GM15510 (cell line): Measurements from ENCODE around the gene JAG1.

Experiments
- POLR2A ChIP-seq: IDR thresholded peaks from 3 replicates; pipeline ENCODE4 v1.6.1; 2011; ENCODE audit warnings: borderline replicate concordance; ENCODE audit not compliant: insufficient read length; ENCODE audit errors: extremely low read depth

JAG1 gene

DNA sequence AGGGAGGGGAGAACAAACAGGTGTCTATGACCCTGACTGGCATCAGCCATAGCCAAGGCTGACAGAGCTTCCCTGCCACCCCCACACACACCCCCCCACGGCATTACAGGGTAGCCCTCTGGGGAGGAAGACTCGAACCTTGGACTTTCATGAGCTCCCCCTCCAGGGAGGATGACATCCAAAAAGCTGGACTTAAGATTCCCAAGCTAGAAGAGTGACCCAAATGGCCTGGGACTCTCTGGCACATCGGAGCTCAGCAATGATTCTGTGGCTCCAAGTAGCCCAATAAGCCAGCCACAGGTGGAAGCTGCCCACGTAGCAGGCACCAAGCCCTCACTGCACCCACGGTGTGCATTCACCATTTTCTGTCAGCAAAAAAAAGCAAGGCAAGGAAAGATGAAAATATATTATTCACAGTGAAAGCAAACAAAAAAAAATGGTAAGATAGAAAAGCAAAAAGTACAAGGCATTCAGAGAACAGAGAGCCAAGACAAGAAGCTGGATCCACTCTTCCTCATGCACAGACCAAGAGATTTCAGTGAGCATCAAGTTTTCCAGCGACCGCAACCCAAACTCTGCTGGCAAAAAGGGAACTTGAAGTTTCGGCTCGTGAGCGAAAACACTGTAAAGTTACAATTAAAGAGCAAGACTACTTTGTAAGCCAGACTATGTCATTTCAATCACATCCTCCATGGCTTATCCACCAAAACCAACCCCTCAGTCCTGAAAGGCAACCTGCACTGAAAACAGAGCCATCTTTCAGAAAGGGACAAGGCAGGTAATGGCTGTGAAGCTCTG, 10.9 kb downstream of the JAG1 start:
- no peak for TF ChIP-seq POLR2A

DNA sequence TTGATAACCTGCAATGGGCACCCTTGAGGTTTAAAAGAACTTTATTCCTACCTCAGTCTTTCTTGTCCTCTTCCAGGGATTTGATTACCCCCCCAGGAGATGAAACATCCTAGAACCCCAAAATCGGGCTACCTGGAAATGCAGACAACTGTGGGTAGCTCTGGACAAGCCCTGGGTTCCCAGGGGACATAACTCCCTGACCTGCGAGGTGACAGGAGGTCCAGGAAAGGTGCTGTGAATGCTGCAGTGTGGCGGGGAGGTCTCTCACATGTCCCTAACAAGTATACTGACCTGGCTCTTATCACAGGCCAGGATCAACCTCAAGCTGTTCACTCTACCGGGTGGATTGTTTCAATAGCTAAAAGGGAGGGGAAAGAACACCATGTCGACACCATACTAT, 11.6 kb downstream of the JAG1 start:
- no peak for TF ChIP-seq POLR2A

DNA sequence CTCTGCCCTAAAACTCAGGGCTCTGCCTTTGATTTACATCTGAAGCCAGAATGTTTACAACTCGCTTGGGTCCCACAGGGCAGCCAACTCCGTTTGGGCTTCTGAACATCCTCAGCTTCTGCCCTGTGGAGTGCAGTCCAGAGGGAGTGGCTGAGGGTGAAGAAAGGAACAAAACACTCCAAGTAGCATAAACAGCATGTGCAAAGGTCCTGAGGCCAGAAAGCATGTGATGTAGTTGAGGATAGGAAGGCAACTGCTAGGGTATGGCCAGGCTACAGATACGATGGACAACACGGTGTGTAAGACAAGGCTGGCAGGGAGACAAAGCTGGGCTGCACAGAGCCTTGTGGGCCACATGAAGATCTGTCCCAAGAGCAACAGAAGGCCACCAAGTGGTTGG, 12.5 kb downstream of the JAG1 start:
- no peak for TF ChIP-seq POLR2A

DNA sequence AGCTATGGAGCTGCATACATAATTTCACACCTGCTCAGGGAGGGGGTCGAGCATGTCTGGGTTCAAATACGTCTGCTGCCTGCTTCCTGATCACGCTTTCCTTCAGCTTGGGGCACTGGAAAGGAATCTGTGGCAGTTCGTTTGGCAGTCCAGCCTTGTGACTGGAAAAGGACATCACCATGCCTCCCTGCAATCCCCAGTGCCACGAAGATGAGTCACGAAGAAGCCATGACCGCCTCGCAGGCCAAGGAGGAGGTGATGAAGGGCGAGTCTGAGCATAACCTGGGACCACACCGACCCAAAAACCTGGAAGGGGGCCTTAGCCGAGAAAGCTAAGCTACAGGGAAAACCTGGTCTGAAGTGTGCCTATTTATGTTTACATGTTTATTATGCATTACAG, 13.1 kb downstream of the JAG1 start:
- TF ChIP-seq POLR2A: no peak

DNA sequence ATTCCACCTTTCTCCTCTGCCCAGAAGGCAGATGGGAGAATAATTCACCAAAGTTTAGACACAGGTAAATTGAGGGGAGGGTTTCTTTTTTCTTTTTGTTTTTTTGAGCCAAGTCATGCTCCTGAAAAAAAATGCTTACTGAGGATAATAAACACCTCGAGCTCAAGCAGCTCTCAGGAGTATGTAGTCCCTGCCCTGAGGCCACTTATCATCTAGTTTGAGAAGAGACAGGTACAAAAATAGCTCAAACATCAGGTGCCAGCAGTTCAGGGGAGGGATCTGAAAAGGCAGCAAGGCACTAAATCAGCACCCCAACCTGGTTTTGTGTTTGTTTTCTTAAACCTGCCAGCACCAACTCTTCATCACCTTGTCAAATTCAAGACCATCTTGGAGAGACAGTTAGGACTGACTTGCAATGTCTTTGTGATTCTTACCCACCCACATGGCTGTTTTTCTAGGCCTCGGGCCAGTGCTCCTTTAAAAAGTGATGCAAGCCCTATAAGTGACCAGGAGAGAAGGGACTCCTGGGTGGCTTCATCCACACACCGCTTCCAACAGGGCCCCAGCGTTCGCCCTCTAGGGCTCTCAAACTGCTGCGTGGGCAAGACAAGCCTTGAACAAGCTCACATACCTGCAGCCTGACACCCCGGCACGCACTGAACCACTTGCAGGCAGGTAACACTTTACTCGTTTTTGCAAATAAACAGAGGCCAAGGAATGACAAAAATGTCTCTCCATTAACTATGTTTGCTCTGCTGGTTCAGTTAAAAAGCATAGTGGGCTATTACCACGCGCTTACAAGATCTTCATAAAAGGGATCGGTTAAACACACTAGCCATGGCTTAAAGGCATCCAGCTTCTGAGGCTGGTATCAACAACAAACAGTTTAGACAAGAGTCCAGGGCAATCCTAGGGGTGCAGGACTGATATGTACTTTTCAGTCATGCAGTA, 13.9 kb downstream of the JAG1 start:
- TF ChIP-seq POLR2A: no peak

DNA sequence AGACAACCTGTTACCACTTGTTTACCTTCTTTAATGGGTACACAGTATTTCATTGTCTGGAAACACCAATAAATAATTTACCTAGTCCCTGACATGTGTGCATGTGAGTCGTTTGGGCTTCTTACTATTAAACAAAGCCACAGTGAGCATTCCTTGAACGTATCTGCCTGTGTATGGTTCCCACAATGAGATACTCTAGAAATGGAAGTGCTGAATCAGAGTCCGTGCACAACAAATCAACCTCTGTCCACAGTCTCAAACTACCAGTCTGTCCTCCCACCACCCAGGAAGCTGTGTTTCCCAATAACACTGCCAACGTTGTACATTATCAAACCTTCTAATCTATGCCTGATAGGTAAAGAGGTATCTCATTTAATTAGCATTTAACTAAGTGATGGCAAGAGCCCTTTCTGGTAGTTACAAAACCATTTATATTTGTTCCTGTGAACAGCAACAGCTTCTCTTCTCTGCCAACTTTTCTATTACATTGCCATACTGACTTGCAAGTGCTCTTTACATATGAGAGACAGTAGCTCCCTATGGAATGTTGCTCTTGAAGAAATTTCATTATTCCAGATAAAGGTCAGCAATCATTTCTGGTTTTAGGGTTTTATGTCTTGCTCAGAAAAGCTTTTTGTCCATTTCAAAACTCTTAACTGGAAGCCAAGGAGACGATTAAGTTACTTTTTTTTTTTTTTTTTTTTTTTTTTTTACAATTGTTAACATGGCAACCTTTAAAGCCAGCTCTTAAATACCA, 14.7 kb downstream of the JAG1 start:
- no peak for TF ChIP-seq POLR2A

DNA sequence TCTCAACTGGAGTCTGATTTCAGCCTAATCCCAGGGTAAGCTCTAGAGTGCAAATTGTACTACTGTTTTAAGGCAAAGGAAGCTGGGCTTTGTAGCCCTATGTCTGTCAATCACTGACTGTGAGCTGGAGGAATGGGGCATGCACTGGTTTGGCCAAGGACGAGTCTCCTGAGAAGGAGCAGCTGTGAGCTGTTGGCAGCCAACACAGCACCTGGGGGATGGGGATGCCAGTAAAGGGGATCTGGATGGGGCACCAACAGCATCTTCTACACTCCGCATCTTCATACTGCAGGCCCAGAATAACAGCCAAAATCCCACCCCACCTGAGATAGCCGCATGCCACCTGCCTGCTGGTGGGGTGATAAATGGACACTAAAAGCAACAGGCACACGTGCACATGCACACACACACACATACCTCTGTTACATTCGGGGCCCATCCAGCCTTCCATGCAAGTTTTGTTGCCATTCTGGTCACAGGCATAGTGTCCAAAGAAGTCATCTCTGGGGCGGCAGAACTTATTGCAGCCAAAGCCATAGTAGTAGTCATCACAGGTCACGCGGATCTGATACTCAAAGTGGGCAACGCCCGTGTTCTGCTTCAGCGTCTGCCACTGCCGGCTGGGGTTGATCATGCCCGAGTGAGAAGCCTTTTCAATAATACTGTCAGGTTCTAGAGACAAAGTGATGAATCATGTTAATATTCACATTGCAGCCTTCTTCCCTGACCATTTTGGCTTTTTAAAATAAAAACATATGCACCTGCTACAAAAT, 15.6 kb downstream of the JAG1 start:
- no peak for TF ChIP-seq POLR2A

DNA sequence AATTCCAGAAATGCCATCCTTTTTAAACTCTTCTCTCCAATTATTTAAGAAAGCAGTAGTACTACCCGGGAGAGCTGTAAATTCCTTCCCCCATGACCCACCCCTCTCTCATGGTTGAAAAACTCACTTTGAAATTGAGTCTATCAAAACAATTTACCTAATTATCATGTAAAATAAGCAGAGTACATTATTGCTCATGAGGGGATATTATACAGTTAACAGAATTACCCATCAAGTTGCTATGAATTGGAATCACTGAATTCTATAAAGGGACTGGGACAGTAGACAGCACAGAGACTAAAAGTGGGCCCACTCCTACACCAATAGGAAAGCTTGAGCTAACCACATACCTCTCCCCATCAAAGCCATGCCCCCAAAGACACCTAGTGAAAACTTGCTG, 16.3 kb downstream of the JAG1 start:
- no peak for TF ChIP-seq POLR2A

DNA sequence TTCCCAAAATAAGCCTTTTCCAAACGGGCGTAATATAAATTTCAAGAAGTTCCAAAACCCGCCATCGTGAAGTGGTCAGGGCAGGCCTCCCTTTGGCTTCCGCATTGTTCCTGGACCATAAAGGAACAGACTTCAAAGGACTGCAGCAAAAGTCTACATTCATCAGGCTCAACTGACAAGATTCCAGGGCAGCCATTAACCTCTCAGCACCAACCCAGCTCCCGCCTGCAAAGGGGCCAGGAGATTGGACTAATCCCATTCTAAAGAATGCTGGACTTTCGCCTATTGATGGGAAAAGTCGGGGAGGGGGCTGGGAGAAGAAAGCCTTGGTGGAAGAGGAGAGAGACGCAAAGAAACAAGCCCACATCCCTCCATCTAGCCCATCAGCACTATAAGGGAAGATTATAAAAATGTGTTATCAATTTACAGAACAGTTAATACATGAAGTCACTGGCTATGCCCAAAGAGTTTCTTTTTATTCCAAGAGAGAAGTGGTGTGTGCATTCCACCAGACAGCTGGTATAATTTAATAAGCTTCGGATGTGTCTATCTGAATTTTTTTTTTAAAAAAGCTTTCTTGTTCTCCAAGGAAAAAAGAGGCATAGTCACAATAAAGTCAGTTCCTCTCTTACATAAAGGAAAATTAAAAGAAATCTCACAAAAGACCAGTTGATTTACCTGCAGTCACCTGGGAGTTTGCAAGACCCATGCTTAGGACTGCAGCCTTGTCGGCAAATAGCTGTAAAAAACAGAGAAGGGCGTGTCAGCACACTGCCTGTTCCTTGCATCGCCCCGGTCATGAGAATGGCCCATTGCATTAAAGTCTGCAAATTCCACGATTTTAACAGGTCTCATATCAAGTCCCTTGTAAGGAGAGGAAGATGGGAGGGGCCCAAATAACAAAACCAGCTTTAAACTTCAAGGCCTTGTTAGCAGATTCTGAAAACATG, 17.8 kb downstream of the JAG1 start:
- TF ChIP-seq POLR2A: no peak

DNA sequence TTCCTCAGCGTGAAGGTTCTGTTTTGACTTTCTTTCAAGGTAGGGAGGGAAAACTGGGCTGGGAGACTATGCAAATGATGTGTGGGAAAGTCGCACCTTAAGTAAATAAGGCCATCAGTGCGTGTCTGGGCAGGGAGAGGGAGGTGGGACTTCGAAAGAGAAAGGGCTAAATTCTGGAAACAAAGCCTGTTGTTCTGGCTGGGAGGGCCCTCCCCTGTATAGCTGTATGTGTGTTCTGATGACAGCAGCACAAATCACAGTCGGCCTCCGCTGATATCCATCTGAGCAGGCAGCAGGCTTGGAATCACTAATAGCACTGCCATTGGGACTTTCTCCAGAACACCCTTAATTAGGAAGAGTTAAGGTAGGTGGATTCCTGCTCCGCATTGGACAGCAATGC, 19.2 kb downstream of the JAG1 start:
- no peak for TF ChIP-seq POLR2A

DNA sequence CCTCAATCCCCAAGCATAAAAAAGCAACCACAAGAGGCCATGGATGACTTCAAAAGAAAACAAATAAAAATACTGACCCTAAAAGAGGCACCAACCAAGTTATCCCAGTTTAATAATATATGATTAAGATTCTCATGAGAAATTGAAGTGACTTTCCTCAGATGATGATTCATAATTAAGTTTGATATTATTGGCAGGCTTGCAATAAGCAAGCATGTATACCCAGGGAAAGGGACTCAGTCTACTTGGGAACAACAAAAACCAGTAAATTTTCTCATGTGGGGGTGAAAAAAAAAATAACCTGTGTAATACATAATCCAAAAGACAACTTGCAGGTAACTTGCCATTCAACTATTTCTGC, 19.6 kb downstream of the JAG1 start:
- no peak for TF ChIP-seq POLR2A

DNA sequence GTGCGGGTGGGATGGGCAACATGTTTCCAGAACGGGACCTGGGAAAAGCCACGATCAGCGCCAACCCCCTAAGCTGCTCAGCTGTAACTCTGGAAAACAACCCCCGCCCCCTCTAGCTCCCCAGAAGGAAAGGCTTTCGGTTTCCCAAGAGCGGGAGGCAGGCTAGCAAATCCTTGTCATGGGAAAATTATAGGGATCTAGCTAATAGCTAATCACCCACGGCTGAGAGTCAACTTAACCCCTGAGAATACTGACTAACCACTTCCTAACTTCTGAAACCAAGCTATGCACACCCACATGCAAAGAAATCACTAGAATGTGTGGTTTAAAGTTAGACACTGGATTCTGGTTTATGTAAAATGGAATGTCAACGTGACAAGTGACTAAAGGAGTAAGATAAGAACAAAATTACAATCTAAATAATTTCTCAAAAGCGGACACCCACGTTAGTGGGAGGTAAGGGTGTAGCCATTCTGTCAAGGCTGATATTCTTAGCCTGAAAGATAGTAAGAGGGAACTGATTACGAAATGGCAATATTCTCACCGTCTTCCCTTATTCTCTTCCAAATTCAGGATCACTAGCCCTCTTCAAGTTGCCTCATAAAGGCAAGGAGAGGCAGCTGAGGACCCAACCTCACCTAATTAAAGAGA, 20.1 kb downstream of the JAG1 start:
- TF ChIP-seq POLR2A: no peak

DNA sequence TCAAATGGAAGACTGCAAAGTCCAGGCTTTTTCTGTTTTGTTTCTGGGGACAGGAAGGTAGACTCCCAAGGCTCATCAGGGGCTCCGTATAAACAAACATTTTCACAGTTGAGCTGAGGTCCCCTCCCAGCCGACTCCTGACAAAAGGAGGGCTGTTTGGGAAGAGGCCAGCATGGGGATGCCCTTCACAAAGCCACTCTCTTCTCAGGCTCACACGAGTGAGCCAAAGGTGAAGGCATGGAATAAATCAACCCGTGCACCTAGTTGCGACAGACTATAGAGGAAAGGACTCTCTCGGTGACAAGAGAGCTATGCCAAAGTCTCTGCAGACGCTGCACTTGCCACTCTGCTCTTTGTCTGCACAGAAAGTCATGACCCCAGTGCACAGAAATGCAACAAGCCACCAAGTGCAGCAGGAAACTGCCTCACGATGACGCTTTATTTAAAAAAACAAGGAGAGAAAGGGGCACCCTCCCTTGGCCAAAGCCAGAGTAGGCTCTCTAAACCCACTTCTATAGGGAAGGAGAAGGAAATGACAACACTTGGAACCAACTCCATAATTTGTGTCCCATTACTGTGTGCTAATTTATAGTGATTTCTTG, 21.0 kb downstream of the JAG1 start:
- no peak for TF ChIP-seq POLR2A

DNA sequence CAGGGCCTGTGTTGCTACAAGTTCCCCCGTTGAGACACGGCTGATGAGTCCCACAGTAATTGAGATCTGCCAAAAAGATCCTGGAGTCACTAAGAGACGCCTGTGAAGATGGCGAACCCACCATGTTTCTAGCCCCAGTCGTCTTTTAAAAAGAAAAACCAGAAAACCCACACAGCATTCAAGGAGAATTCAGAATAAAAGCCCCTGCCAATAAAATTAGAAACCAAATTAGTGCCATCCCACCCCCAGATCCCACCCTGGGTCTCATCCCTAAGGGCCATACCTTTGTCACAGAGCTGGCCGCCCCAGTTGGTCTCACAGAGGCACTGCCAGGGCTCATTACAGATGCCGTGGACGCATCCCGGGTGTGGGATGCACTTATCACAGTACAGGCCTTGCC, 21.6 kb downstream of the JAG1 start:
- no peak for TF ChIP-seq POLR2A
